Ramos (cell line): Measurements from ENCODE around the gene ARL15.

ENCODE experiments used
- in situ Hi-C: fragments of 300-500 bp; cut with MboI; formaldehyde crosslinking; loops from one replicate; pipeline ENCODE4 v1.14.3; 2022; ENCODE audit warnings: low sequenced_read_pairs; ENCODE audit not compliant: unreplicated experiment

ARL15 gene

DNA sequence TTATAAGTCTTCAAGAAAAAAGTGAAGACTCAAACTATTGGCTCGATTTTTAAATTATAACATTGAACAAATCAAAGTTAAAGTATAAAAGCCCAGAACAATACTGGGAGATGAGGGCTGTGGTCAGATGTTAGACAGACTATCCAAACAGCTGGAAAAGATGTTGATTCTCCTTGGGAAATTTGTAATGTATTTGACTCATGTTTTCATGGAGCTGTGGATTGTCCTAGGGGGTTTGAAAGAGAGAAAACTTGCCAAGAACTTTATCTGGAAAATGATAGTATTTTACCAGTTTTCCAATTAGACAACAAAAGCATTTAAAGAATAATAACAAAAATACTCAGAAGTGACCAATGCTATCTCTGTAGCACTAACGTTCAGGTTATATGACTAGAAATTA, 339.2 kb downstream of the ARL15 start:
- in situ Hi-C loops, result no loop called here

DNA sequence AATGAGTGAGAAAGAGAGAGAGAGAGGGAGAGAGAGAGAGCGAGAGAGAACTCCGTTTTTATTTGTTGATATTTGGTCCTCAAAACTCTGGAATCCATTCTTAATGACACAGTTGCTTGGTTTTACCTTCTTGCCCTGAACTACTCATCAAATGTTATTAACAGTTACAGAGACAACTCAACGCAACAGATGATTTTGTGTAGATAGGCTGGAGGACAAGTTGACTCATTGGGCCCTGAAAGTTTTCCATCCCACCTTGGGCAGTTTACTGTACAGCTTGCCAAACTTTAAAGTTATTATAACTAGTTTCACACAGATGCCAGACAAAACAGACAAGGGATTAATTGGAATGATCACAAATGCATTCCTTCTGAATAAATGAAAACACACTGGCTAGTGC, 339.9 kb downstream of the ARL15 start:
- in situ Hi-C loops, result no loop called here

DNA sequence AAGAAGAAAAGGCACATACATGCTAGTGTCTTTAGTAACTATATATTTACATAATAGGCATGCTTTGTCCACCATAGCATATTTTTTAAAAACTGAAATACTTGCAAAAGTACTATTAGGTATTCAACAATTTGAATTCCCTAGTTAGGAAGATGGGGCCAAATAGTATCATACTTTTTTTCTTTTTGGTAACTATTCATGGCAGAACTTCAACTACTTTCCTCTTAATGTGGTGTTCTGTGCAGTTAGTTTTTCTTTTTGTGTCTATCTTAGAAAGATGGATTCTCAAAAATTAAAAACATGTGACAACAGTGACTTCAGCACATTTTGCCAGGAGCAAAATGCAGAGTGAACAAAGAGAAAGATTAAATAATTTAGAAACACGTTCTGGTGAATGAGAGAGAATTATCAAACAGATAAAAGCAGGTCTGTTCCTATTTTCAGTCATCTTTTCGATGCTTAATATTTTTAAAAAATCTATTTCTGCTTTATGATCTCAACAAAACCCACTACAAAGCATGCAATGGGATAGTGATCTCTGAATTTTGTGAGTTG, 341.1 kb downstream of the ARL15 start:
- in situ Hi-C loops, result no loop called here

DNA sequence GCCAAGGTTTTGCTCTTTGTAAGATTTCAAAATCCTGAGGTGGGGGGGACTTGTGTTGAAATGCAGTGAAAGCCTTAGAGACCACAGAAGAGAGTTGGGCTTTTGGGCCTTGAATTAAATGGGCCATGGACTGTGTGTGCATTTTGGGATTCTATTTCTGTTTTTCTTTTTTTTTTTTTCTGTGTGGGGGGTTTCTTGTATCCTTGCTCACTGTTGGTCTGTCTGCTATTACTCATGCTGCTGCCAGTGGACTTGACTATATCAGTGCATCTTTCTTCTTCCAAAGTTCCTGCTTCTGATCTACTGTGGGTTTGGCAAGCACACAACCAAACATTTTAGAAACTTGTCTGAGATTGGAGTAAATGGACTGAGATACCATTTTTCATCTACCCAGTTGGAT, 344.9 kb downstream of the ARL15 start:
- in situ Hi-C loops, result no loop called here

DNA sequence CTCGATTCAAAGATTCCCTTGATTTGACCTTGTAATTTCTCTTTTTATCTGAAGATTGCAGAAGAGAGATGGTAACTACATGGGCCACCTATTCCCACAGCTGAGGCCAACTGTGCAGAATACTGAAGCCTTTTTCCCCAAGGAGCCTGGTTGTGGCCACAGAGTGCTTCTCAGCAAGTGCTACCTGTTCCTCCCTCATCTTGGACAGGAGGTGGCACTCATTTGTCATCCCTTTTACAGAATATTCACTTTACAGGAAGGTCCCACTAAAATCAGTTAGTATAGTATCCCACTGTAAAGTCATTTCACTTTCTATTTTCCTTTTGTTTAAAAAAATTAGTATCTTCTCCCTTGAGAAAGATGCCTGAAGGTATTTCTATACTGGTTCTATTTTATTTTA, 346.4 kb downstream of the ARL15 start:
- in situ Hi-C loops, result no loop called here

DNA sequence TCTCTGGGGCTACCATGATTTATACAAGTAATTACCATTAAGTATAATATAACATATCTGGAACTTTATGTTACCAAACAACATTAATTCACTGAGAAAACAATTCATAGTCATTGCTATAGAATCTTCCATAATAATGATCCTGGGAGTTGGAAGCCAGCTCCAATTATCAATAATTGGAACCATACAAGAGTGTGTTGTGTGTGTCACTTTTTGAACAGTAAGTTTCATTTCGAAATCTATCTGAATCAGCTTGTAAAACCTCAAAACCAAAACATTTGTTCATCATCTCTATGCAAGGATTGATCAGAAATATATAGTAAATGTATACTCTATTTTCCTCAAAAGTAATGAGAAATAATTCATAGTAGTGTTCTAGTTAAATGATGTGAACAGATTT, 348.1 kb downstream of the ARL15 start:
- in situ Hi-C loops, result no loop called here

DNA sequence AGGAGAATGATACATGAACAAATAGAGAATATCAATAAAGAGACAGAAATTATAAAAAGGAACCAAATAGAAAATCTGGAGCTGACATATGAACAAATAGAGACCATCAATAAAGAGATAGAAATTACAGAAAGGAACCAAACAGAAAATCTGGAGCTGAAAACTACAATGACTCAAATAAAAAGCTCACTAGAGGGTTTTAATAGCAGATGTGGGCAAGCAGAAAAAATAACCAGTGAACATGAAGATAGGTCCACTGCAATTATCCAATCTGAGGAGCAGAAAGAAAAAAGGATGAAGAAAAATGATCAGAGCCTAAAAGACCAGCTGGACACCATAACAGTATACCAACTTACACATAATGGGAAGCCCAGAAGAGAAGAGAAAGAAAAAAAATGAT, 353.7 kb downstream of the ARL15 start:
- in situ Hi-C loops, result no loop called here

DNA sequence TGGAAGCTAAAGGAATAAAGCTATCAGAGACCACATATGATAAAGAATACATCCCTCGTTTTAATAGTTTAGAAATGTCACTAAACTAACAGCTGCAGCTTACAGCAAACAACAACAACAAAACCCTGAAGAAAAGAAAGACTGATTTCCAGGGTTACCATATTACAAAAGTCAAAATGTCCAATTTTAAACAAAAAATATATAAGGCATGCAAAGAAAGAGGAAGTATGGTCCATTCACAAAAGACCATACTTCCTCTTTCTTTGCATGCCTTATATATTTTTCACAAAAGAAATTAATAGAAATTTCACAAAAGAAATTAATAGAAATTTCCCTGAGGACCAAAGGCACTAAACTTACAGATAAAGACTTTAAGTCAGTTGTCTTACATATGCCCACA, 354.2 kb downstream of the ARL15 start:
- in situ Hi-C loops, result no loop called here

DNA sequence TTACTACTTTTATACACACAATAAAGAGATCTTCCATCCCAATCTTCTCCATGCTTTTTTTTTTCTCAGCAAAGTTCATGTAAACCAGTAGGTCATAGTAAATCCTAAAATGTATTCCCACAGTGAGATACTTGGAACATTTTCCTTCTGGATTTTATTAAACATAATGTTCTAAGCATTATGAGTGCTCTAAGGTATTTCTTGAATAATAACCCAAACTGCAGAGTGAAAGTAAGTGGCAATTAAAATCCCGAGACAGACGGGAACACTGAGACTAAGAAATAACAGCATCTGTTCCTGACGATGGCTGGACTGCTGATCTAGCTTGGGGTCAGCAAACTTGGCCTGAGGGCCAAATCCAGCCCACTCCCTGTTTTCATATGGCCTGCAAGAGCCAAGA, 359.8 kb downstream of the ARL15 start:
- in situ Hi-C loops, result no loop called here

DNA sequence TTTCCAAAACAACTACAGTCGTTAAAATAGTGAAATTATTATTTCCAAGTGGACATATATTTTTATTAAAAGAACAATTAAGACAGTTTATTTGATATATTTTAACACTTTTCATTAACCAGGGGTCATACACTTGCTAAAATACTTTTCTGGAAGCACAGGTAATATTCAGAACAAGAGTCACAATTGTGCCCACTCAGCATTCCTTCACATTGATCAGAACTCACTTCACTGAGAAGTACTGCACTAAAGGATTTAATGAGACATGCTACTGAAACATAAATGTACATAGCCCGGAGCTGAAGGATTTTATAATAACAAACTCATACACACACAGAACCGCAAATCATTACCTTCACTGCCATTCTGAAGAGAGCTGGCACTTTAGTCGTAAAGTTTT, 361.8 kb downstream of the ARL15 start:
- in situ Hi-C loops, result no loop called here

DNA sequence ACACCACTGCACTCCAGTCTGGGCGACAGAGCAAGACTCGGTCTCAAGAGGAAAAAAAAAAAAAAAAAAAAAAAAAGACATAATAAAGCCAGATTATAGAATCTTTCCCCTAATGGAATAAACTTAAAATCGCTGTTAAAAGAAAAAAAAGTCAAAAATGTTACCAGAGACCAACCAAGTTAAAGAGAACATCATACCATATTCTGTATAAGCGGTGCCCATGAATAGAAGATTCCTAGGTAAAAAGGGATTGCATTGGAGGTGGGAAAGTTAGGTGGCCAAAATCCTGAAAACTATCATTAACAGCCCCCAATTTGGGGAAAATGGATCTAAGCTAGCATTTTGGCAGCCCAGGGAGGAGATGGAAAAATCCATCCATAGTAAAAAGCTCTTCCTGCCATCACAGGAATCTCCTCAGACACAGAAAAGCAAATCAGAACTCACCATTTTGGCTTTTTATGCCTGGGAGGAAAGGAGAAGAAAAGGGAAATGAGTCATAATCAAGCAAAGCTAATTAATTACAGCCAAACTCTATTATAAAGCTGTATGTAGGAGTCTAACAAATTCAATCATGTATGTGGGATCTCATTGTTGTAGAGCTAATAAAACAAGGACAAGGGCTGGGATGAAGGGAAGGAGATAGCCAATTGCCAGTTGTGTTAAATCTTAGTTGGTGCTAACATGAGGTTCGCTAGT, 363.8 kb downstream of the ARL15 start:
- in situ Hi-C loops, result no loop called here

DNA sequence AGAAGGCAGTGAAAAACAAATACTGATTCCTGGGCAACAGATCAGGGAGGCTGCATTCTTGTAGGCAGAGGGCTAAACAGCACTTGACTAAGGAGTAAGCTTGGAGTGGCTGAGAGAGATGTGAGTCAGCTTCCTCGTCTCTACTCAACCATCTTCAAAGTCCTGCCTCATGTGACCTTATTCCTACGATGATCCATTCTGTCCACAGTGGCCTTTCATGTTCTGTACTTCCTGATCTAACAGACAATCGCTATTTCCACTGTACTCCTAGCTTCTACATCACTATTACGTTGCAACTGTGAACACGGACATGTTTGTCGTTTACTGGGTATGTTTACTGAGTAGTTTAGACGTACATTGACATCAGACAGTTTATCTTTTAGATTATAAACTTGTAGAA, 365.4 kb downstream of the ARL15 start:
- in situ Hi-C loops, result no loop called here

DNA sequence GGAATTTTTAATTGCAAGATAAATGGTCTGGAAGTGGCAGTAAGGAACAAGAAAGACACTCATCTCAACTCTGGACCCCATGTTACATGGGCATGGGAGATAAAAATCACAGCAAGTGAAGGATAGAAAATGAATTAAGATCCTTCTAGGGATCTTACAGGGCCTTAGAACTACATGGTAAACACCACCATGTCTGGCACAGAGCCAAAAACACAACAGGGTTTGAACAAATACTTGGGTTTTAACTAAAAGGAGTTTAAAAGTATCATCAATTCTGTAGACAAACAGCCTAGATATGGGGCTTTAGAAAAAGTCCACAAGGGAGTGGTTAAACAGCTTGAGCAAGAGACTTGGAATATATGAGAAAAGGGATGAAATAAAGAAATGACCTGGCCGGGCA, 366.4 kb downstream of the ARL15 start:
- in situ Hi-C loops, result no loop called here

DNA sequence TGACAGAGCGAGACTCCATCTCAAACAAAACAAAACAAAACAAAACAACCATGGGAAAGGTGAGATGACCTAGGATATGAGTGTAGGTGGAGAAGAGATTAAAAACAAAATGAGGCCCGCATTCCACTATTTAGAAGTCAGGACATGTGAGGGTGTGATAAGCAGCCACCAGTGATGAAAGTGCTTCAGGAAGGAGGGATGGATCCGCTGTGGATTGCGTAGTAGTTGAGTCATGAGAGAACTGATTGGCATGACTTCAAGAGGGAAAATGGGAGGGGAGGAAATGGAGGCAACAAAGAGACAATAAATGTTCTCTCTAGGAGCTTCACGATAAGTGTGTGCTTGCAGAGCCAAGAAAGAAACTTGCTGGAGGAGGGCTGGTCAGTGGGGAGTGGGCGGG, 367.6 kb downstream of the ARL15 start:
- in situ Hi-C loops, result no loop called here

DNA sequence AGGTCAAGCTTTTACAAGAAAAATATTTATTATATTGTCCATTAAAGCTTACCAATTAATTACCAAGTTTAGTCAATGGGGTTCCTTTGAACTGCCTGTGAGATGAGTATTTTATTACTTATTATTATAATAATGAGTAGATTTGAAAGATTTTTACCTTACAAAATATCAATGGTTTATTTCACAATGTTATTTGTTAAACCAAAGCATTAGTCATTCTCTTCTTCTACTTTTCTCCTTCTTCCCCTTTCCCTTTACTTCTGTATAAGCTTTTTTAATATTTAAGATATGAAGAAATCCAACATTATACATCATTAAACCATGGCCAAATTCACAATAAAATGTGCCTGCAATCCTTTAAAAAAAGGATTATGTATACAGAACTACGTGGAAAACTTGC, 369.5 kb downstream of the ARL15 start:
- in situ Hi-C loops, result no loop called here

DNA sequence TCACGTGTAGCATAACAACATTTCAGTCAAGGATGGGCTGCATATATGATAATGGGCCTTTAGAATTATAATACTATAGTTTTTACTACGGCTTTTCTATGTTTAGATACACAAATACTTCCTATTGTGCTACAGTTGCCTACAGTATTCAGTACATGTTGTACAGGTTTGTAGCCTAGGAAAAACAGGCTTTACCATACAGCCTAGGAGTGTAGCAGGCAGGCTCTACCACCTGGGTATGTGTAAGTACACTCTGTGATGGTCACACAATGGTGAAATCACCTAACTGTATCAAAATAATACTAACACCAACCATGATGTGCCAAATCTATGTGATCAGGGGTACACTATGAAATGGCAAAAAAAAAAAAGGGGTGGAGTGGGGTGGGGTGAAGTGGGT, 372.9 kb downstream of the ARL15 start:
- in situ Hi-C loops, result no loop called here

DNA sequence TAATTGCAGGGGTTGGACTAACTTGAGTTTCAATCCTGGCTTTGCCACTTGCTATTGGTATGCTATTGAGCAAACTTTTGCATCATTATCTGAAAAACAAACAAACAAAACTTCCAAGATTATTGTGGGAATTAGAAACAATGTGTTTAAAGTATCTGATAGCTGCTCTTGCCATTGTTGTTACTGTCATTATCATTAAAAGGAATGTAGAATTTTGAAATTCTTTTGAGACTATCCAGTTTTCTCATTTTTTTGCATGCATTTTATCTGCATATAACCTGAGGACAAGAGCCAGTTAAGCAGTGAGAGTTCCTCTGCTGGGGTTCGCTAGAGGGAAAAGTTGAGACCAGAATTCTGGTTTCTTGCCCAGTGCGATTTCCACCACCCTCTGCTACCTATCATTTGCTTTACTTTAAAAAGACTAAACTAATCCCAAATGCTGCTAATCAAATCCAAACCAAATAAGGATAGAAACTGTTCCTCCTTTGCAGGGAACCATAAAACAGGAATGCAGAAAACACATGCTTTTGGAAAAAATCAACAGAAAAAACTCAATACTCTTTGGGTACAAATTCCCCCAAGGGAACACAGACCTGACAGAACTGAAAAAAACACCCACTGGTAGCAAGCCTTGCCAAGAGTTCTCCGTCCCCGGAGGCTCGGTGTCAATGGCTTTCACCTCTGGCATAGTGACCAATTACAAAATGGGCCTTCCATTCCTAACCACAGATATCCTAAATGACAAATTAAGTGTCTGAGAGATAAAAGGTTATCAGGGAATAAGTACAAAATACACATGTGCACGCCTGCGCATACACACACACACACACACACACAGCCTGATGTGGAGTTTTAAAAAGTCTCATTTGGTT, 373.7 kb downstream of the ARL15 start:
- in situ Hi-C loops, result no loop called here

DNA sequence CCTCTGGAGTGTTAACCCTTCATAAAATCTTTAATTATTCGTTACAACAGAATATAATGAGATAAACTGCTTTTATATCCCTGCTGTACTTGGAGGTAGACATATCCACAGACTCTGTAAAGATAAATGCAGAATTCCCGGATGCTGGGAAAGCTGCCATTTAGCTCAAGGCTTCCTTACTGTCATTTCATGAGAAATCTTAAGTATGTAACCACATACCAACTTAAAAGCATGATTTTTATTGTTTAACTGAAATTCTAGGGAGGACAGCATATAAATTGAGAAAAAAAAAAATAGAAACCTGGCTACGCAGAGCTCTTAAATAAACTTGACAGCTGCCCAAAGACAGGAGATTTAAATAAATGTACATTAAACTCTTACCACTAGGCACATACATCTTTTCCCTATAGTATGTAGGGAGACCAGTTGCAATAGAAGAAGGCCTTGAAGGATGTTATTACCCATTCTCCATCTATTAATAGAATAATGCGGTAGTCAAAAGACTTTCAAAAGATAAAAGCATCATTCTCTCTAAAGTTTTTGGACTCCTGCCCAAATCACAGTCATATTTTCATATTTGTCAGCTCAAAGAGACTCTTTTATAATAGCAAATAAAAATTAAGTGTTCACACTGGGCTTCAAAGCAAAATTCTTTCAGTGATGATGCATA, 376.1 kb downstream of the ARL15 start:
- in situ Hi-C loops, result no loop called here

DNA sequence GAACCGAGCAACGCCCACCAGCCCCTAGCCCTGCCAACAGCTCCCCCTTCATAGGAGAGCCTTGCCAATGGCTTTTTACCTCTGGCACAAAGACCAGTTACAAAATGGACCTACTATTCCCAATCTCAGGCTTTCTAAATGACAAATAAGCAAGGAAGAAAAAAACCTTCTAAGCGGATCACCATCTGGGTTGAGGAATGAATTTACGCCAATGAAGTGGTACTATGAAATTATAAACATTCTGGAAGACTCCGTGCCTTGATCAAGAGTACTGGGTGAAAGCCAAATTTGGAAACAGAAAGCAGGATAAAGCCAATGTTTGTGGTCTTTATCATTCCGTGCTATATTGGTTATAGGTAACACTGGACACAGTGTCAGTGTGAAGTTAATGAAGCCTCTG, 378.0 kb downstream of the ARL15 start:
- in situ Hi-C loops, result no loop called here

DNA sequence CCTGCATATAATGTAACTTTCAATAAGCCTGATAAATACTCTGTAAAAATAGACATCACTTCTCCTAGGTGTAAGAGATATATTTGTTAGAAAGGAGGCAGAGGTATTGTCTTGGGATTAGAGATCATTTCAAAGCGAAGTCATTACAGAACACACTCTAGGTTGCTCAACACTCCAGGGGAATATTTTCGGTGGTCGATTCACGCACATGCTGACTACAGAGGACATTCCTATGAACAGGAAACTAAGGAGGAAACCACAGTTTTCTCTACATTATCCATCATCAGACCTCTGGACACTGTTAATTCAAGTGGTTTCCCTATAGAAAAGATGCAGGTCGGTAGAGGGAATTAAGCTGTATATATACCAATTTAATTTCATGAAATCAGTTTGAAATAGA, 379.9 kb downstream of the ARL15 start:
- in situ Hi-C loops, result no loop called here

DNA sequence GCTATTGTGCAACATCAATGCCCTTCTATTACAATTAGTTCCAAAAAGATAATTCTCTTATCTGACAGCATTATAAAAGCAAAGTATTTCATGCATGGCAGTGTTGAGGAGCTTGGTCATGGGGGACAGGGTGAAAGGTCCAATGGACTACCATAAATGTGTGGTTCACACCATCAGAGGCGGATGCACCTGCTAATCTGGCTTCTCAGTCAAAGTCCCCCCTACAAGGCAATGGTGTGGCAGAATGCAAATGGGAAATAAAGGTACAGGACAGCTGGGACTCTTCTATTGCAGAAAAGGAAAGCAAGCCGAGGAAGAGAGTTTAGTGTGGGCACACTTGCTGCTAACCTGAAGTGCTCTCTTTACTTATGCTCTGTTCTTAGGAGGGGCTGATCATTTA, 380.8 kb downstream of the ARL15 start:
- in situ Hi-C loops, result no loop called here
